ENCODE measurements around the gene NPAS1. TPM values are rescaled to one million over a fixed set of nuclear protein-coding genes. Genes with fewer than 3 reads are reported as not detected.

Gene NPAS1
- total RNA-seq, 1 donor from 2014 or later, result 1.2 TPM

DNA sequence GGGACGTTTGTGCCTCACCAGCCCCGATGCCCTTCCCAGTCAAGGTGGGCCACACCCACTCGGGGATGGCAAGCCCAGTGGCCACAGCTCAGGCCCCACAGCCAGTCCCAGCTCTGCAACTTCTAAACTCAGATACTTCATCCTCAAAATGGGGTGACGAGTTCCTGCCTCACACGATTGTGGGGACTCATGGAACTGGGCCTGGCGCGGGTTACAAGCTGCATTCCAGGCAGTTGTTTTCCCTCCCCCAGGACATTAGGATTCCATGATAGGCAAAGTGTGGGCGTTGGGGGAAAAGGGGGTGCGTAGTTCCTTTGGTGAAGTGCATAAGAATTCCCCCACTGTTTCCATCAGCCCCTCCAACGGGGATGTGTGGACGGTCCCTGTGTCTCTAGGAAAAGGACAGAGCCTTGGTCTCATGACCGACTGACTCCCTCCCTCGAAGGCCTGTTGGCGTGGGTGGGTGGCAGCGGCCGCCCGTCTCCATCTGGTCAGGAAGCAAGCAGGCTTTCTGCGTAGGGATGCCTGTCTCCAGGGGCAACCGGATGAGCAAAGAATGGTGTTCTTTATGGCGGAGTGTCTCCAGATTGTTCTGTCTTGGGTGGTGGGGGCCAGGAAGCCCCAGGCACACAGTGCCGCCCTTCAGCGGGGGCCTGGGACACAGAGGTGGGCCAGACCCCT, 21.1 kb upstream of the NPAS1 start:
- no peak for DNase-seq (ENCODE audit: low spot score)
- Histone ChIP-seq H3K27me3 (no peaks in the 10 kb centered on the region), H3K9me3 (ENCODE audit: low read depth) (no peaks in the 10 kb centered on the region), H3F3A (ENCODE audit: low read depth) (no peaks in the 10 kb centered on the region), H3K36me3 (no peaks in the 10 kb centered on the region), H3K79me2 (ENCODE audit: low read depth) (no peaks in the 10 kb centered on the region), H3K4me1 (no peaks in the 10 kb centered on the region), H3K4me2 (no peak overlapping the region), H2AFZ (replicated peaks) (no peak overlapping the region), H3K27ac (no peak overlapping the region), H3K9ac (no peak overlapping the region), H3K4me3 (no peak overlapping the region), H4K20me1 (ENCODE audit: low read depth) (peaks cover 20% of the 10 kb centered on the region)
- Mint-ChIP-seq H3K4me1 (peaks cover 10% of the 10 kb centered on the region), H3K27me3 (ENCODE audit: insufficient read depth, low read depth) (peaks cover 4% of the 10 kb centered on the region), H3K9me3 (no peaks in the 10 kb centered on the region), H3K4me3 (no peak overlapping the region), H3K27ac (peak overlapping the region; percentile 96), H3K36me3 (peaks cover 28% of the 10 kb centered on the region)
- TF ChIP-seq EZH2 (IDR thresholded peaks at IDR 0.05) (no peak), EZH2phosphoT487 (IDR thresholded peaks at IDR 0.05) (no peak)
- TF ChIP-seq, protein P1, sequence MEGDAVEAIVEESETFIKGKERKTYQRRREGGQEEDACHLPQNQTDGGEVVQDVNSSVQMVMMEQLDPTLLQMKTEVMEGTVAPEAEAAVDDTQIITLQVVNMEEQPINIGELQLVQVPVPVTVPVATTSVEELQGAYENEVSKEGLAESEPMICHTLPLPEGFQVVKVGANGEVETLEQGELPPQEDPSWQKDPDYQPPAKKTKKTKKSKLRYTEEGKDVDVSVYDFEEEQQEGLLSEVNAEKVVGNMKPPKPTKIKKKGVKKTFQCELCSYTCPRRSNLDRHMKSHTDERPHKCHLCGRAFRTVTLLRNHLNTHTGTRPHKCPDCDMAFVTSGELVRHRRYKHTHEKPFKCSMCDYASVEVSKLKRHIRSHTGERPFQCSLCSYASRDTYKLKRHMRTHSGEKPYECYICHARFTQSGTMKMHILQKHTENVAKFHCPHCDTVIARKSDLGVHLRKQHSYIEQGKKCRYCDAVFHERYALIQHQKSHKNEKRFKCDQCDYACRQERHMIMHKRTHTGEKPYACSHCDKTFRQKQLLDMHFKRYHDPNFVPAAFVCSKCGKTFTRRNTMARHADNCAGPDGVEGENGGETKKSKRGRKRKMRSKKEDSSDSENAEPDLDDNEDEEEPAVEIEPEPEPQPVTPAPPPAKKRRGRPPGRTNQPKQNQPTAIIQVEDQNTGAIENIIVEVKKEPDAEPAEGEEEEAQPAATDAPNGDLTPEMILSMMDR (IDR thresholded peaks at IDR 0.05), result no peak

DNA sequence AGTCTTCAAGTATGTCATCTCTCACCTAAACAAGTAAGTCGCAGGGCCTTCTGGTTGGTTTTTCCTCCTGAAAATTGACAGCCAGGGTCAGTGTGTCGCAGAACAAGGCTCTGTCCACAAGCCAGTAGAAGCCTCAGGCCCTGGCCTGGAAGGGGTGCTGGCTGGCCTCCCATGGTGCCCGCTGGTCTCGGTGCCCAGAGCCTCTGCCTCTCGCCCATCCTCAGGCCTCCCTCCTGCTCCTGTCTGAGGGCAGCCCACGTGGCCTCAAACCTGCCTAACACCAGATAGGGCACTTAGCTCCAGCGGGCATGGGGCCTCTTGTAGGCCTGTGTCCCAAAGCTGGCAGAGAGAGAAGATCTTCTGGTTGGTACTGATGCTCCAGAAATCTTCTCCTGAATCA, 20.3 kb upstream of the NPAS1 start:
- TF ChIP-seq EZH2 (IDR thresholded peaks at IDR 0.05) (no peak), EZH2phosphoT487 (IDR thresholded peaks at IDR 0.05) (no peak)
- TF ChIP-seq, protein P1 (IDR thresholded peaks at IDR 0.05), result no peak
- peaks cover 14% of the 10 kb centered on the region for H3K4me1 Mint-ChIP-seq
- Histone ChIP-seq H3K4me3 (no peak overlapping the region), H3K27ac (no peak overlapping the region), H3K9ac (no peak overlapping the region), H3K4me2 (no peak overlapping the region), H3K9me3 (ENCODE audit: low read depth) (no peaks in the 10 kb centered on the region), H3K79me2 (ENCODE audit: low read depth) (no peaks in the 10 kb centered on the region), H4K20me1 (ENCODE audit: low read depth) (peaks cover 20% of the 10 kb centered on the region), H3K27me3 (no peaks in the 10 kb centered on the region), H3K36me3 (no peaks in the 10 kb centered on the region), H3K4me1 (no peaks in the 10 kb centered on the region), H2AFZ (replicated peaks) (no peak overlapping the region), H3F3A (ENCODE audit: low read depth) (no peaks in the 10 kb centered on the region)
- H3K9me3 Mint-ChIP-seq, result no peaks in the 10 kb centered on the region
- H3K36me3 Mint-ChIP-seq, result peaks cover 26% of the 10 kb centered on the region
- H3K27me3 Mint-ChIP-seq (ENCODE audit: insufficient read depth, low read depth), result peaks cover 4% of the 10 kb centered on the region
- no peak for DNase-seq (ENCODE audit: low spot score)
- no peak overlapping the region for H3K4me3 Mint-ChIP-seq
- H3K27ac Mint-ChIP-seq, result no peak overlapping the region

DNA sequence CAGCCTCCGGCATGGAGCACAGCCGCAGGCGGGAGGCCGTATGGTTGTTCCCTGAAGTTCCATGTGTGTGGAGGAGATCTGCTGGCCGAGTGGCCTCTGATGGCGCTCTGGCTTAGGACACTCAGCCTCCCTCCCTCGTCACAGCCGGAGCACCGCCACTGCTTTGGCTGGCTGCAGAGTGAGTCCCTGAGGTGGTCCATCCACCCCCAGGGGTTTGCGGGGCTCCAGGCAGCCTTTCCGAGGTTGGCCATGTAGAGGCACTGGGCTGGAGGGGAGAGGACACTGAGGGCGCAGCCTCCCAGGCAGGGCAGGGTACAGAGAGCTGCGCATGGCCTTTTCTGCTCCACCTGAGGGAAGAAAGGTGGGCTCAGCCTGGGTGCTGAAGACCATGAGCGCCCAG, 19.8 kb upstream of the NPAS1 start:
- Mint-ChIP-seq H3K27me3 (ENCODE audit: insufficient read depth, low read depth) (peaks cover 4% of the 10 kb centered on the region), H3K36me3 (peaks cover 26% of the 10 kb centered on the region), H3K4me1 (peaks cover 18% of the 10 kb centered on the region), H3K9me3 (no peaks in the 10 kb centered on the region), H3K27ac (no peak overlapping the region), H3K4me3 (no peak overlapping the region)
- no peaks in the 10 kb centered on the region for H3K79me2 ChIP-seq (ENCODE audit: low read depth)
- TF ChIP-seq EZH2 (IDR thresholded peaks at IDR 0.05), result no peak
- TF ChIP-seq, protein P1 (IDR thresholded peaks at IDR 0.05), result no peak
- no peak for TF ChIP-seq EZH2phosphoT487 (IDR thresholded peaks at IDR 0.05)
- no peak for DNase-seq (ENCODE audit: low spot score)
- H3F3A ChIP-seq (ENCODE audit: low read depth), result no peaks in the 10 kb centered on the region
- no peak overlapping the region for H2AFZ ChIP-seq (replicated peaks)
- H3K4me1 ChIP-seq, result no peaks in the 10 kb centered on the region
- H3K4me3 ChIP-seq, result no peak overlapping the region
- no peaks in the 10 kb centered on the region for H3K36me3 ChIP-seq
- no peaks in the 10 kb centered on the region for H3K9me3 ChIP-seq (ENCODE audit: low read depth)
- H3K4me2 ChIP-seq, result no peak overlapping the region
- H4K20me1 ChIP-seq (ENCODE audit: low read depth), result peaks cover 17% of the 10 kb centered on the region
- H3K27me3 ChIP-seq, result no peaks in the 10 kb centered on the region
- H3K27ac ChIP-seq, result no peak overlapping the region
- no peak overlapping the region for H3K9ac ChIP-seq
